ENCODE measurements around the gene ARIH1.

GRCh38 chr15:72521682-72522081, 47.6 kb downstream of the ARIH1 start:
- TF ChIP-seq EZH2 (IDR thresholded peaks at IDR 0.05; ENCODE audit: insufficient read depth, poor library complexity, severe bottlenecking): no peak
- TF ChIP-seq EZH2phosphoT487 (IDR thresholded peaks at IDR 0.05; ENCODE audit: insufficient read depth, low read depth): no peak
